ENCODE results near the gene LILRB3.

DNA sequence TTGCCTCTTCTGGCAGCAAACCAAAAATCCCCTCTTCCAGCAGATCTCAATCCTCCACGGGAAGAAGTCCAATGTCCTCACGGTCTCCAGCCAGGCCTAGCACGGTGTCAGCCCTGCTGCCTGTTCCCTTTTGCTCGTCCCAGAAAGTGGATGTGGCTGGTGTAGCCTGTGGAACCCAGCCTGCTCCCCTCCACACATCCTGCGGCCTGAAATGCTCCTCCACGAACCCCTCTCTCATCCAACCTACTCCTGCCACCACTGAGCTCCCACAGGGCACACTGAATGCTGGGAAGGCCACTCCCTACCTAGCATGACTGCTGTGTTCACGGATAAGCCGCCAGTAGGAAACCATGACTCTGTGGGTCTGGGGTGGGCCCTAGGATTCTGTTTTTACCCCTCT, 36.5 kb downstream of the LILRB3 start:
- TF ChIP-seq, protein P1, sequence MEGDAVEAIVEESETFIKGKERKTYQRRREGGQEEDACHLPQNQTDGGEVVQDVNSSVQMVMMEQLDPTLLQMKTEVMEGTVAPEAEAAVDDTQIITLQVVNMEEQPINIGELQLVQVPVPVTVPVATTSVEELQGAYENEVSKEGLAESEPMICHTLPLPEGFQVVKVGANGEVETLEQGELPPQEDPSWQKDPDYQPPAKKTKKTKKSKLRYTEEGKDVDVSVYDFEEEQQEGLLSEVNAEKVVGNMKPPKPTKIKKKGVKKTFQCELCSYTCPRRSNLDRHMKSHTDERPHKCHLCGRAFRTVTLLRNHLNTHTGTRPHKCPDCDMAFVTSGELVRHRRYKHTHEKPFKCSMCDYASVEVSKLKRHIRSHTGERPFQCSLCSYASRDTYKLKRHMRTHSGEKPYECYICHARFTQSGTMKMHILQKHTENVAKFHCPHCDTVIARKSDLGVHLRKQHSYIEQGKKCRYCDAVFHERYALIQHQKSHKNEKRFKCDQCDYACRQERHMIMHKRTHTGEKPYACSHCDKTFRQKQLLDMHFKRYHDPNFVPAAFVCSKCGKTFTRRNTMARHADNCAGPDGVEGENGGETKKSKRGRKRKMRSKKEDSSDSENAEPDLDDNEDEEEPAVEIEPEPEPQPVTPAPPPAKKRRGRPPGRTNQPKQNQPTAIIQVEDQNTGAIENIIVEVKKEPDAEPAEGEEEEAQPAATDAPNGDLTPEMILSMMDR (IDR thresholded peaks at IDR 0.05) = no peak
- TF ChIP-seq POLR2A (IDR thresholded peaks at IDR 0.05) (no peak), POLR2AphosphoS5 (IDR thresholded peaks at IDR 0.05) (no peak)
